Parathyroid adenoma (tissue), 2 donors: ENCODE results near the gene FAM53B.
A peak's percentile ranks its signal among the peaks of the same experiment; 100 is the strongest.

Experiments
- H2AFZ ChIP-seq: fragments of 300-600 bp; sonication (generic); one replicate; pipeline ENCODE4 v1.7.0; 2017; ENCODE audit warnings: antibody characterized with exemption, mild to moderate bottlenecking
- H3K27ac ChIP-seq: fragments of 300-600 bp; sonication (generic); one replicate; pipeline ENCODE4 v1.7.0; 2017
- H3K27me3 ChIP-seq: fragments of 300-600 bp; sonication (generic); one replicate; pipeline ENCODE4 v1.7.0; 2017; ENCODE audit warnings: low read length; ENCODE audit not compliant: control insufficient read depth, insufficient read depth
- H3K36me3 ChIP-seq: fragments of 300-600 bp; sonication (generic); one replicate; pipeline ENCODE4 v1.7.0; 2017; ENCODE audit warnings: low read length; ENCODE audit not compliant: control insufficient read depth, insufficient read depth
- H3K4me1 ChIP-seq: fragments of 300-600 bp; sonication (generic); one replicate; pipeline ENCODE4 v1.7.0; 2017; ENCODE audit warnings: control low read depth
- H3K4me2 ChIP-seq: fragments of 300-600 bp; sonication (generic); one replicate; pipeline ENCODE4 v1.7.0; 2017; ENCODE audit warnings: low read length
- H3K4me3 ChIP-seq: fragments of 300-600 bp; sonication (generic); one replicate; pipeline ENCODE4 v1.7.0; 2017; ENCODE audit warnings: low read depth, low read length
- H3K79me2 ChIP-seq: fragments of 300-600 bp; sonication (generic); one replicate; pipeline ENCODE4 v1.7.0; 2017; ENCODE audit warnings: control low read depth
- H3K9ac ChIP-seq: fragments of 300-600 bp; sonication (generic); one replicate; pipeline ENCODE4 v1.7.0; 2017; ENCODE audit warnings: mild to moderate bottlenecking
- H3K9me3 ChIP-seq: fragments of 300-600 bp; sonication (generic); one replicate; pipeline ENCODE4 v1.7.0; 2017; ENCODE audit warnings: low read length; ENCODE audit not compliant: control insufficient read depth
- CTCF ChIP-seq: fragments of 300-600 bp; sonication (generic); IDR thresholded peaks from one replicate; pipeline ENCODE4 v1.7.0; 2017; ENCODE audit warnings: antibody characterized with exemption, mild to moderate bottlenecking
- donor health status: primary hyperparathyroidism.

Gene FAM53B

DNA sequence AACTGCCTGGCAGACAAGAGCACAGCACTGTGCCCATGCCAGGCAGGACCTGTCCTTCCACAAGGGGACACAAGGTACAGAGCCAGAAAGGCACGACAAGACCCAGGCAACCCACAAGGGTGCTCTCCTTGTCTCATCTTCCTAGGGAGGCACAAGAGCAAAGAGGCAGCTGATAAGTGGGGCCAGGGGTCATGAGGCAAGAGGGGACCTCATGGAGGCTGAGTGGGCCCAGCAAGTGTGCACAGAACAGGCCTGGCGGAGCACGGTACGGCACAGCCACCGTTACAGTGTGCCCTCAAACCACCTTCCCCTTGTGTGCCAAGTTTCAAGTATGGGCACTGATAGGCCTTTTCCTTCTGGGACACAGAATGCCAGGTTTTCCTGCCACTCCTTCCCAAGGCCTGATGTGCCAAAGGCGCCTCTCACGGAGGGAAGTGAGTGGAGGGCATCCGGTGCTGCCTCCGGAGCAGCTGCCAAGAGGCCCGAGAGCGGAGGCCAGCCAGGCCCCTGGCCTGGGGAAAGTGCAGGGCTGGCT is 75.6 kb downstream of the FAM53B start:
- H3K27ac ChIP-seq = peak overlapping the region; percentile 82
- peaks cover 47% of the 10 kb centered on the region for H3K4me1 ChIP-seq
- H3K36me3 ChIP-seq = no peaks in the 10 kb centered on the region
- no peak overlapping the region for H3K4me2 ChIP-seq
- no peaks in the 10 kb centered on the region for H3K27me3 ChIP-seq
- H2AFZ ChIP-seq = peak overlapping the region; percentile 61
- TF ChIP-seq CTCF = no peak
- H3K79me2 ChIP-seq = peaks cover 86% of the 10 kb centered on the region
- H3K9ac ChIP-seq = no peak overlapping the region
- no peak overlapping the region for H3K4me3 ChIP-seq
- H3K9me3 ChIP-seq = no peaks in the 10 kb centered on the region

DNA sequence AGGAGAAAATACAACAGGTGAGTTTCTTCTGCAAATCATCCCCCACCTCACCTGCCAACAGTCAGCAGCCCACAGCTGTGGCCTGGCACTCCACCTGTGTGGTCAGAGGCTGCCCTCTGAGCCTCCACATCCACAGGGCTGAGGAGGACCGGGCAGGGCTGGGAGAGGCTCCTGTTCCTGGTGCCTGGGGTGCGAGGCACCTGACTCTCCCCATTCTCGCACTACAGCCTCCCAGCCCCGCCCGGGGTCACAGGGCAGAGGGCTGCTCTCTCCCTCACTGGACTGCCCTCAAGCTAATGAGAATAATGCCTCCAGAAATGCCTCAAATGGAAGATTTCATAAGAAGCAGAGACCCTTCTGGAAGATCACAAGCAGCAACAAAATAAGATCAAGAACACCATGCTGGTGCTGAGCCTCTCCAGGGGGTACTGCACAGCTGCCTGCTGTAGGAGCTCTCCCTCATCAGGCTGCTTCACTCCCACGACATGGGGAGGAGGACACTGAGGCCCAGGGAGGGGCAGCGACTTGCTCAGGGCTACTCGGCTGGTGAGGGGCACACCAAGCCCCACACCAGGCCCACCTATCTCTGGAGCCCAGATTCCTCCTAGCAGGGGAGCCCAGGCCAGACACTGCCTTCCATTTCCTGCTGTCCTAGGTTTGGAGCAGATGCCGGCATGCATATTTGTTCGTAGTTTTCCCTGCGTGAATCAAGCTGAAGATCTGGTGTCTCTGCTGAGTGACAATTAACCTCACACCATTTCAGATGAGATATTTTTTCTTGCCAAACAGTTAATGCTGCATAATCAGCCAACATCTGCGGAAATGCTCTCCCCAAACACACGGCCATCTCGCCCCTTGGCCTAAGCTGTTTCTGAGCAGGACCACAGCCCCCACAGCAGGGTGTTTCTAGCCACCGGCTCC is 76.5 kb downstream of the FAM53B start:
- Histone ChIP-seq H3K9me3 (no peaks in the 10 kb centered on the region), H3K27me3 (no peaks in the 10 kb centered on the region), H3K79me2 (peaks cover 85% of the 10 kb centered on the region), H3K9ac (no peak overlapping the region), H2AFZ (peak overlapping the region; percentile 61), H3K4me1 (peaks cover 47% of the 10 kb centered on the region), H3K36me3 (no peaks in the 10 kb centered on the region), H3K4me2 (no peak overlapping the region), H3K4me3 (no peak overlapping the region), H3K27ac (peak overlapping the region; percentile 82)
- TF ChIP-seq CTCF = no peak

- Histone ChIP-seq H3K79me2 (peaks cover 81% of the 10 kb centered on the region), H3K4me3 (no peak overlapping the region), H2AFZ (no peak overlapping the region), H3K4me1 (peaks cover 47% of the 10 kb centered on the region), H3K27ac (no peak overlapping the region), H3K4me2 (no peak overlapping the region), H3K27me3 (no peaks in the 10 kb centered on the region), H3K36me3 (no peaks in the 10 kb centered on the region), H3K9me3 (no peaks in the 10 kb centered on the region), H3K9ac (no peak overlapping the region)
- TF ChIP-seq CTCF = no peak
Observed at GRCh38 chr10:124666494-124666893, 77.7 kb downstream of the FAM53B start.

- peaks cover 42% of the 10 kb centered on the region for H3K4me1 ChIP-seq
- H3K9me3 ChIP-seq = no peaks in the 10 kb centered on the region
- H3K9ac ChIP-seq = no peak overlapping the region
- no peak overlapping the region for H2AFZ ChIP-seq
- no peak overlapping the region for H3K4me3 ChIP-seq
- no peak overlapping the region for H3K4me2 ChIP-seq
- TF ChIP-seq CTCF = no peak
- no peaks in the 10 kb centered on the region for H3K36me3 ChIP-seq
- H3K27ac ChIP-seq = no peak overlapping the region
- no peaks in the 10 kb centered on the region for H3K27me3 ChIP-seq
- H3K79me2 ChIP-seq = peaks cover 81% of the 10 kb centered on the region
Observed at GRCh38 chr10:124665980-124666379, 78.2 kb downstream of the FAM53B start.
